WTC11 (cell line): ENCODE results near the gene GOLT1B. TPM values are rescaled to one million over a fixed set of nuclear protein-coding genes. Genes with fewer than 3 reads are reported as not detected.

Source experiments
- ATAC-seq: fragments of 200-7000 bp; cut with Tn5 transposase; 2 replicates; pipeline ENCODE4 v1.10.0; 2021; ENCODE audit warnings: mild to moderate bottlenecking, moderate library complexity
- CTCF ChIA-PET: fragments of 300-600 bp; sonication (Branson Sonifier 250); formaldehyde crosslinking; loops from one replicate; lab custom pipeline; 2021; ENCODE audit warnings: antibody characterized with exemption; lab: Charles Lee
- POLR2A ChIA-PET: fragments of 350-600 bp; sonication (Branson Sonifier 250); formaldehyde crosslinking; loops from one replicate; lab custom pipeline; 2021; ENCODE audit warnings: antibody characterized with exemption; lab: Charles Lee
- DNase-seq: peaks from one replicate; pipeline ENCODE4 v3.0.0; 2021; ENCODE audit warnings: low spot score
- H3K27ac Mint-ChIP-seq: 2 replicates; pipeline ENCODE4 v1.8.0; 2021; ENCODE audit warnings: mixed read lengths
- H3K27me3 Mint-ChIP-seq: 2 replicates; pipeline ENCODE4 v1.8.0; 2021; ENCODE audit warnings: low read depth, mild to moderate bottlenecking, moderate library complexity, mixed read lengths
- H3K36me3 Mint-ChIP-seq: 2 replicates; pipeline ENCODE4 v1.8.0; 2021; ENCODE audit warnings: mixed read lengths
- H3K4me1 Mint-ChIP-seq: 2 replicates; pipeline ENCODE4 v1.8.0; 2022; ENCODE audit warnings: mixed read lengths
- H3K4me3 Mint-ChIP-seq: 2 replicates; pipeline ENCODE4 v1.8.0; 2021; ENCODE audit warnings: mild to moderate bottlenecking, moderate library complexity, mixed read lengths
- H3K9me3 Mint-ChIP-seq: 2 replicates; pipeline ENCODE4 v1.8.0; 2021; ENCODE audit warnings: mixed read lengths
- AFF4 ChIP-seq: sonication (generic); formaldehyde crosslinking; IDR thresholded peaks from 2 replicates; pipeline ENCODE4 v1.8.1; 2023; ENCODE audit warnings: mild to moderate bottlenecking, missing genetic modification reagents, borderline replicate concordance
- AR ChIP-seq: fragments of 250-450 bp; sonication (Bioruptor Pico); IDR thresholded peaks from 2 replicates; pipeline ENCODE4 v1.9.0; 2021; ENCODE audit warnings: mild to moderate bottlenecking
- CBFB ChIP-seq: sonication (generic); formaldehyde crosslinking; IDR thresholded peaks from 2 replicates; pipeline ENCODE4 v1.8.1; 2022; ENCODE audit warnings: mild to moderate bottlenecking, low read depth, missing genetic modification reagents
- FOXK1 ChIP-seq: sonication (generic); formaldehyde crosslinking; IDR thresholded peaks from 2 replicates; pipeline ENCODE4 v1.8.0; 2022; ENCODE audit warnings: mild to moderate bottlenecking, moderate library complexity, missing genetic modification reagents
- FOXP4 ChIP-seq: sonication (generic); formaldehyde crosslinking; IDR thresholded peaks from 2 replicates; pipeline ENCODE4 v1.8.0; 2022; ENCODE audit warnings: mild to moderate bottlenecking, missing genetic modification reagents
- IRF1 ChIP-seq: sonication (generic); formaldehyde crosslinking; IDR thresholded peaks from 2 replicates; pipeline ENCODE4 v1.8.0; 2023; ENCODE audit warnings: missing genetic modification reagents
- MAX ChIP-seq: sonication (generic); formaldehyde crosslinking; IDR thresholded peaks from 2 replicates; pipeline ENCODE4 v1.8.0; 2022; ENCODE audit warnings: mild to moderate bottlenecking, missing genetic modification reagents
- MYBL2 ChIP-seq: sonication (generic); formaldehyde crosslinking; IDR thresholded peaks from 2 replicates; pipeline ENCODE4 v1.8.1; 2023; ENCODE audit warnings: mild to moderate bottlenecking, moderate library complexity, missing genetic modification reagents
- ZBTB43 ChIP-seq: sonication (generic); formaldehyde crosslinking; IDR thresholded peaks from 2 replicates; pipeline ENCODE4 v1.8.1; 2023; ENCODE audit warnings: mild to moderate bottlenecking, missing genetic modification reagents
- ZNF232 ChIP-seq: sonication (generic); formaldehyde crosslinking; IDR thresholded peaks from 2 replicates; pipeline ENCODE4 v1.8.0; 2022; ENCODE audit warnings: mild to moderate bottlenecking, missing genetic modification reagents
- ZNF396 ChIP-seq: fragments of 250-450 bp; sonication (Bioruptor Pico); IDR thresholded peaks from 2 replicates; pipeline ENCODE4 v1.8.0; 2021; ENCODE audit warnings: mild to moderate bottlenecking, moderate library complexity, borderline replicate concordance
- ZNF512 ChIP-seq: sonication (generic); formaldehyde crosslinking; IDR thresholded peaks from 2 replicates; pipeline ENCODE4 v1.8.1; 2022; ENCODE audit warnings: missing genetic modification reagents, borderline replicate concordance
- total RNA-seq: library from RNA; stranded (reverse); gene quantifications from 3 replicates; pipeline ENCODE4 v1.2.3, GENCODE V29; 2021

GOLT1B gene
- total RNA-seq, 1 experiment from 2014 or later = 39.7 TPM

- TF ChIP-seq AFF4 (CRISPR knock-in tag) (no peak), MYBL2 (CRISPR knock-in tag) (no peak), IRF1 (CRISPR knock-in tag) (no peak), ZBTB43 (no peak), AR (CRISPR knock-in tag) (no peak), MAX (CRISPR knock-in tag) (no peak)
Observed at GRCh38 chr12:21471294-21471693, 30.3 kb upstream of the GOLT1B start (continued).

- ChIA-PET CTCF (no interaction called here), POLR2A (no interaction called here)
- Mint-ChIP-seq H3K9me3 (no peaks in the 10 kb centered on the region), H3K4me1 (no peaks in the 10 kb centered on the region), H3K4me3 (no peak overlapping the region), H3K36me3 (peaks cover 33% of the 10 kb centered on the region), H3K27ac (no peak overlapping the region), H3K27me3 (no peaks in the 10 kb centered on the region)
- ATAC-seq = no peak
- TF ChIP-seq CBFB (CRISPR knock-in tag) = no peak
- no peak for TF ChIP-seq ZNF512 (CRISPR knock-in tag)
- TF ChIP-seq FOXK1 (CRISPR knock-in tag) = no peak
- TF ChIP-seq ZNF396 (CRISPR knock-in tag) = no peak
- TF ChIP-seq ZNF232 (CRISPR knock-in tag) = no peak
- no peak for TF ChIP-seq FOXP4 (CRISPR knock-in tag)
- DNase-seq = no peak
Observed at GRCh38 chr12:21472197-21472823, 29.3 kb upstream of the GOLT1B start.
